ENCODE measurements around the gene C5AR2. TPM values are rescaled to one million over a fixed set of nuclear protein-coding genes. Genes with fewer than 3 reads are reported as not detected.

Gene C5AR2
- total RNA-seq, 1 donor from 2014 or later = 0.07 TPM

DNA sequence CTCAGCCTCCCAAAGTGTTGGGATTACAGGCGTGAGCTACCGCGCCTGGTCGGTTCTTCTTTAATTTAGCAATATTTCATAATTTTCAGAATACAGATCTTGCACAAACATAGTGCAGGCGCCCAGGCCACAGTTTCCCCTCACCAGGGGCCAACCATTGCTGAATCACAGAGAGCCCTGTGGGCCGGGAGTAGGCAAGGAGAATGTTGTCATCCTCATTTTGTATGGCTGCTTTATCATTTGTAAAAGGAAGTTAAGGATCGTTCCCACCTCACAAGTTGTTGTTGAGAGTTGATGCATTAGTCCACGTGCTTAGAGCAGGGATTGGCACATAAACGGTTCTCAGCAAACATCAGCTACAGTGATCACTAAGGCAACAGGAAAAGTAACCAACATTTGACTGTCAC, 57.2 kb downstream of the C5AR2 start:
- DNase-seq (ENCODE audit: low spot score) = no peak
- Mint-ChIP-seq H3K27me3 (ENCODE audit: low read depth) (peaks cover 7% of the 10 kb centered on the region), H3K4me1 (ENCODE audit: low read depth) (peaks cover 3% of the 10 kb centered on the region), H3K27ac (ENCODE audit: unreplicated experiment) (no peak overlapping the region), H3K9me3 (ENCODE audit: low read depth) (no peaks in the 10 kb centered on the region), H3K4me3 (ENCODE audit: unreplicated experiment) (no peak overlapping the region), H3K36me3 (ENCODE audit: low read depth) (no peaks in the 10 kb centered on the region)
- TF ChIP-seq, protein P1, sequence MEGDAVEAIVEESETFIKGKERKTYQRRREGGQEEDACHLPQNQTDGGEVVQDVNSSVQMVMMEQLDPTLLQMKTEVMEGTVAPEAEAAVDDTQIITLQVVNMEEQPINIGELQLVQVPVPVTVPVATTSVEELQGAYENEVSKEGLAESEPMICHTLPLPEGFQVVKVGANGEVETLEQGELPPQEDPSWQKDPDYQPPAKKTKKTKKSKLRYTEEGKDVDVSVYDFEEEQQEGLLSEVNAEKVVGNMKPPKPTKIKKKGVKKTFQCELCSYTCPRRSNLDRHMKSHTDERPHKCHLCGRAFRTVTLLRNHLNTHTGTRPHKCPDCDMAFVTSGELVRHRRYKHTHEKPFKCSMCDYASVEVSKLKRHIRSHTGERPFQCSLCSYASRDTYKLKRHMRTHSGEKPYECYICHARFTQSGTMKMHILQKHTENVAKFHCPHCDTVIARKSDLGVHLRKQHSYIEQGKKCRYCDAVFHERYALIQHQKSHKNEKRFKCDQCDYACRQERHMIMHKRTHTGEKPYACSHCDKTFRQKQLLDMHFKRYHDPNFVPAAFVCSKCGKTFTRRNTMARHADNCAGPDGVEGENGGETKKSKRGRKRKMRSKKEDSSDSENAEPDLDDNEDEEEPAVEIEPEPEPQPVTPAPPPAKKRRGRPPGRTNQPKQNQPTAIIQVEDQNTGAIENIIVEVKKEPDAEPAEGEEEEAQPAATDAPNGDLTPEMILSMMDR (IDR thresholded peaks at IDR 0.05) = no peak

DNA sequence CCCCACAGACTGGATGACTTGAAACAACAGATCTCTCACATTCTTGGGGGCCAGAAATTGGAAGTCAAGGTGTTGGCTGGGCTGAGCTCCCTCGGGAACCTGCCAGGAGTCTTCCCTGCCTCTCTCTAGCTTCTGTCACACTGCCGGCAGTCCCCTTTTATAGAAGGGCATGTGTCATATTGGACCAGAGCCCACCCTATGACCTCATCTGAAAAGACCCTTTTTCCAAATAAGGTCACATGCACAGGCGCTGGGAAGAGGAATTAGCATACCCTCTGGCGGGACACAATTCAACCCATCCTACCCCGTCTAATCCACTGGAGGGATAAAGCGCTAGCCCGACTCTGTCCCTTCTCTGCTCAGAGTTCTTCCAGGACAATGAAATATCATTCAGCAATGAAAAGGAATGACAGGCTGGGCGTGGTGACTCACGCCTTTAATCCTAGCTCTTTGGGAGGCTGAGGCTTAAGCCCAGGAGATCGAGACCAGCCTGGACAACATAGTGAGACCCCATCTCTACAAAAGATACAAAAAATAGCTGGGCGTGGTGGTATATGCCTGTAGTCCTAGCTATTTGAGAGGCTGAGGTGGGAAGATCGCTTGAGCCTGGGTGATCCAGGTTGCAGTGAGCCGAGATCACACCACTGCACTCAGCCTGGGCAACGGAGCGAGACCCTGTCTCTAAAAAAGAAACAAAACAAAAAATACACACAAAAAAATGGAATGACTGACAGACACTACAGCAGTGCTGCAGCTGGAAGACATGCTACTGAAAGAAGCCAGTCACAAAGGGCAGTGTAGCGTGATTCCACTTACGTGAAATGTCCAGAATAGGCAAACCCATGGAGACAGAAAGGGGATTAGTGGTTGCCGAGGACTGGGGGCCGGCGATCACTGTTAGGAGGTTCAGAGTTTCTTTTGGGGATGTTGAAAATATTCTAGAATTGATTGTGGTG, 58.8 kb downstream of the C5AR2 start:
- no peaks in the 10 kb centered on the region for H3K36me3 Mint-ChIP-seq (ENCODE audit: low read depth)
- H3K9me3 Mint-ChIP-seq (ENCODE audit: low read depth) = no peaks in the 10 kb centered on the region
- no peak overlapping the region for H3K27ac Mint-ChIP-seq (ENCODE audit: unreplicated experiment)
- DNase-seq (ENCODE audit: low spot score) = no peak
- TF ChIP-seq, protein P1 (IDR thresholded peaks at IDR 0.05) = no peak
- peaks cover 3% of the 10 kb centered on the region for H3K4me1 Mint-ChIP-seq (ENCODE audit: low read depth)
- peaks cover 11% of the 10 kb centered on the region for H3K27me3 Mint-ChIP-seq (ENCODE audit: low read depth)
- no peak overlapping the region for H3K4me3 Mint-ChIP-seq (ENCODE audit: unreplicated experiment)

DNA sequence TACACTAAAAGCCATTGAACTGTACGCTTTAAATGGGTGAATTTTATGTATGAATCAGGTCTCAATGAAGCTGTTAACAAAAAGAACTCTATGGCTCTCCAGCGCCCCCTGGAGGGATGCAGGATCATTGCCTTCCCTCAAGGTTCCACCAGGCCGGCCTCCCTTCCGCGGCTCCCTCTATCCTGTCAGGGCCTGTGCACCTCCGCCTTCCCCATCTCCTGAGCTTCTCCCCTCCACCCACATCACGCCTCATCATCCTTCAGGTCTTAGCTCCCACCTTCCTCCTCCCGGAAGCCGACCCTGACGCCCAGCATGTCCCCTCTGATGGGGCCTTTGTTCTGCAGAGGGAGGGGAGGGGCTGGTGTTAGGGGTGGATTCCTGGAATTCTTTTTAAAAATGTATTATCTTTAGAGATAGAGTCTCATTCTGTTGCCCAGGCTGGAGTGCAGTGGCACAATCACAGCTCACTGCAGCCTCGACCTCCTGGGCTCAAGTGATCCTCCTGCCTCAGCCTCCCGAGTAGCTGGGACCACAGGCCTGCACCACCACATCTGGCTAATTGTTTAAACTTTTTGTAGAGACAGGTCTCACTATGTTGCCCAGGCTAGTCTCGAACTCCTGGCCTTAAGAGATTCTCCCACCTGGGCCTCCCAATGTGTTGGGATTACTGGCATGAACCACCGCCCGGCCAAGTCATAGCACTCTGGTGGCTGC, 59.7 kb downstream of the C5AR2 start:
- TF ChIP-seq, protein P1 (IDR thresholded peaks at IDR 0.05) = peak; percentile 93
- peaks cover 11% of the 10 kb centered on the region for H3K27me3 Mint-ChIP-seq (ENCODE audit: low read depth)
- H3K4me3 Mint-ChIP-seq (ENCODE audit: unreplicated experiment) = no peak overlapping the region
- H3K4me1 Mint-ChIP-seq (ENCODE audit: low read depth) = peaks cover 3% of the 10 kb centered on the region
- H3K27ac Mint-ChIP-seq (ENCODE audit: unreplicated experiment) = no peak overlapping the region
- DNase-seq (ENCODE audit: low spot score) = no peak
- H3K9me3 Mint-ChIP-seq (ENCODE audit: low read depth) = no peaks in the 10 kb centered on the region
- no peaks in the 10 kb centered on the region for H3K36me3 Mint-ChIP-seq (ENCODE audit: low read depth)

Other genes starting within 250 kb of the C5AR2 start
- gene ZC3H4, start 218.4 kb upstream of the C5AR2 start, total RNA-seq = 43.5 to 54.2 TPM (median 46.2 TPM) in 3 replicates
- 91.2 to 107 TPM (median 95.7 TPM) in 3 replicates for gene SAE1, start 201.3 kb upstream of the C5AR2 start, total RNA-seq
- gene BBC3, start 101.0 kb upstream of the C5AR2 start, total RNA-seq = 12.6 to 16.1 TPM (median 15.2 TPM) in 3 replicates
- gene CCDC9, start 75.7 kb upstream of the C5AR2 start, total RNA-seq = 41.3 to 62.4 TPM (median 59.4 TPM) in 3 replicates
- gene INAFM1, start 57.3 kb upstream of the C5AR2 start, total RNA-seq = 25.6 to 31.1 TPM (median 28.8 TPM) in 3 replicates
- gene C5AR1, start 22.3 kb upstream of the C5AR2 start, total RNA-seq = 2.9 to 4.3 TPM (median 3.7 TPM) in 3 replicates
- 13.5 to 15.6 TPM (median 15.2 TPM) in 3 replicates for gene DHX34, start 17.1 kb downstream of the C5AR2 start, total RNA-seq
- gene MEIS3, start 87.4 kb downstream of the C5AR2 start, total RNA-seq = 79.5 to 83.4 TPM (median 82.2 TPM) in 3 replicates
- gene SLC8A2, start 139.7 kb downstream of the C5AR2 start, total RNA-seq = 0.27 to 0.42 TPM (median 0.31 TPM) in 3 replicates
- 9.1 to 12.0 TPM (median 9.7 TPM) in 3 replicates for gene KPTN, start 152.0 kb downstream of the C5AR2 start, total RNA-seq
- gene NAPA, start 182.9 kb downstream of the C5AR2 start, total RNA-seq = 88.8 to 91.2 TPM (median 90.7 TPM) in 3 replicates
- not detected in 3 replicates for gene ZNF541, start 241.0 kb downstream of the C5AR2 start, total RNA-seq